Measurements from ENCODE around the gene REEP5.
"Not testable (repeated sequence)": the region's sequence is repeated elsewhere in the genome, so short reads cannot be mapped to it uniquely, and the experiment has no call there.

REEP5 gene

DNA sequence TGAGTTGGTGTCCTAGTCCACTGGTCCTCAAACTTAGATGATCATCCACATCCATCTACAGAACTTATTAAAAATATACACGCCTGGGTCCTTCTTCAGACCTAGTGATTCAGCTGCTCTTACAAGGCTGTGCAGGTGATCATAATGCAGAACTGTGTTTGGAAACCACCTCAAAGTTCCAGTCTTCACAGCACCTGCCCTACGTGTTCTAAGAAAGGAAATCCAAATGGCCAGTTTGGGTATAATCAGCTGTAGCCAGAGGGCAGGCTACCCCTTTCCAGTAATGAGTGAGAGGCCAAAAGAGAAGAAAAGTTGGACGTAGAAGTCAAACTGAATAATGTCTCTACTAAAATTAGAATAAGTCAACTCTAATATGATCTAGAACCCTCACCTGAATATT, 15.4 kb downstream of the REEP5 start:
- no peak for DNase-seq (ENCODE audit: low spot score)
- no peak for TF ChIP-seq CTCF (IDR thresholded peaks at IDR 0.05; ENCODE audit: extremely low read depth, missing control alignments)

DNA sequence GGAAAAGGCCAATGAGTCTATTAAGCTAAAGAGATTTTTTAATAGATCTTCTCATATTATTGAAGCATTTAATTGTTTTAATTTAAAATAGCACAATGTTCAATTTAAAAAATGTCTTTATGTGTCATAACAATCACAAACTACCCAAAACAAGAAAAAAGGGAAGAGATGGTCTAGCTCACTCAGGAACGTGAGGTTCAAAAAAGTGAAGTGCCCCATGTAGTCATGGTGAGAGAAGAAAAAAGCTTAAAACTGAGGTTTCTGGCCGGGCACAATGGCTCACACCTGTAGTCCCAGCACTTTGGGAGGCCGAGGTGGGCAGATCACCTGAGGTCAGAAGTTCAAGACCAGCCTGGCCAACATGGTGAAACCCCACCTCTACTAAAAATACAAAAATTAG, 17.0 kb downstream of the REEP5 start:
- DNase-seq (ENCODE audit: low spot score) = not testable (repeated sequence)

- no peak for TF ChIP-seq CTCF (IDR thresholded peaks at IDR 0.05; ENCODE audit: extremely low read depth, missing control alignments)
- DNase-seq (ENCODE audit: low spot score) = no peak
Measured at GRCh38 chr5:112902561-112902960, 19.5 kb downstream of the REEP5 start.

- no peak for DNase-seq (ENCODE audit: low spot score)
- TF ChIP-seq CTCF (IDR thresholded peaks at IDR 0.05; ENCODE audit: extremely low read depth, missing control alignments) = no peak
Measured at GRCh38 chr5:112895682-112896081, 26.3 kb downstream of the REEP5 start.

GRCh38 chr5:112892776-112893175, 29.3 kb downstream of the REEP5 start:
- TF ChIP-seq CTCF (IDR thresholded peaks at IDR 0.05; ENCODE audit: extremely low read depth, missing control alignments) = no peak
- no peak for DNase-seq (ENCODE audit: low spot score)

GRCh38 chr5:112892066-112892465, 30.0 kb downstream of the REEP5 start:
- DNase-seq (ENCODE audit: low spot score) = not testable (repeated sequence)

GRCh38 chr5:112886975-112887374, 35.1 kb downstream of the REEP5 start:
- no peak for TF ChIP-seq CTCF (IDR thresholded peaks at IDR 0.05; ENCODE audit: extremely low read depth, missing control alignments)
- no peak for DNase-seq (ENCODE audit: low spot score)

DNA sequence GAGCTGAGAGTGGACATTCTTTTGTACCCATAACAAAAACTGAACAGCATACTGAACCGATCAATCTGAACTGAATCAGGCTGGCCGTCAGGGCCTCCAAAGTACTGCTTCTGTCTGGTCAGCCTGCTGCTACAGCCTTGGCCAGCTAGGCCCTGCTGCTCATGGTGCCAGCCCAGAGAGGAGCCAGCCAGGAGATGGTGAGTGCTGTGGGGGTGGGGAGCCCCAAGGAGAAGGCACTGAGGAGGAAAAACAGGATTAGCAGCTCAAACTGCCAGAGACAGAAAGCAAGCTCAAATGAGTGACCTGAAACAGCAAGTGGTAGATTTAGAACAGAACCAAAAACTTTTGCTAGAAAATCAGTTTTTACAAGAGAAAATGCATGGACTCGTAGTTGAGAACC, 37.0 kb downstream of the REEP5 start:
- no peak for DNase-seq (ENCODE audit: low spot score)
- TF ChIP-seq CTCF (IDR thresholded peaks at IDR 0.05; ENCODE audit: extremely low read depth, missing control alignments) = no peak

DNA sequence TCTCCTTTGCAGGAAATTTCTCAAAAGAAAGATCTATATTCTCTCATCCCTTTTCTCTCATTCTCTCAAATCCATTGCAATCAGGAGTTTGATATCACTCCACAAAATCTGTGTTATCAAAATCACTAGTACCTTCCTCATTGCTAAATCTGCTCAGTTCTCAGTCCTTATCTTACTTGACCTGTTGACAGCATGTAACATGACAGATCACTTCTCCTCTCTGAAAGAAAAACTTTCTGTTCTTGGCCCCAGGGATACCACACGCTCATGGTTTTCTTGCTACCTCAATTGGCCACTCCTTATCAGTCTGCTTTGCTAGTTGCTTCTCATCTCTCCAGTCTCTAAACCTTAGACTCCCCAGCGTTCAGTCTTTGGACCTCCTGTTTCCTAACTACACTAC, 38.8 kb downstream of the REEP5 start:
- no peak for TF ChIP-seq CTCF (IDR thresholded peaks at IDR 0.05; ENCODE audit: extremely low read depth, missing control alignments)
- DNase-seq (ENCODE audit: low spot score) = no peak
